Measurements from ENCODE around the gene CREBBP. TPM values are rescaled to one million over a fixed set of nuclear protein-coding genes. Genes with fewer than 3 reads are reported as not detected.
"Not testable (repeated sequence)": the region's sequence is repeated elsewhere in the genome, so short reads cannot be mapped to it uniquely, and the experiment has no call there.

Gene CREBBP
- total and polyA plus RNA-seq, 2 donors (not counting 1 experiment from before 2014, with no cell fraction given), result 6.1 to 22.6 TPM

DNA sequence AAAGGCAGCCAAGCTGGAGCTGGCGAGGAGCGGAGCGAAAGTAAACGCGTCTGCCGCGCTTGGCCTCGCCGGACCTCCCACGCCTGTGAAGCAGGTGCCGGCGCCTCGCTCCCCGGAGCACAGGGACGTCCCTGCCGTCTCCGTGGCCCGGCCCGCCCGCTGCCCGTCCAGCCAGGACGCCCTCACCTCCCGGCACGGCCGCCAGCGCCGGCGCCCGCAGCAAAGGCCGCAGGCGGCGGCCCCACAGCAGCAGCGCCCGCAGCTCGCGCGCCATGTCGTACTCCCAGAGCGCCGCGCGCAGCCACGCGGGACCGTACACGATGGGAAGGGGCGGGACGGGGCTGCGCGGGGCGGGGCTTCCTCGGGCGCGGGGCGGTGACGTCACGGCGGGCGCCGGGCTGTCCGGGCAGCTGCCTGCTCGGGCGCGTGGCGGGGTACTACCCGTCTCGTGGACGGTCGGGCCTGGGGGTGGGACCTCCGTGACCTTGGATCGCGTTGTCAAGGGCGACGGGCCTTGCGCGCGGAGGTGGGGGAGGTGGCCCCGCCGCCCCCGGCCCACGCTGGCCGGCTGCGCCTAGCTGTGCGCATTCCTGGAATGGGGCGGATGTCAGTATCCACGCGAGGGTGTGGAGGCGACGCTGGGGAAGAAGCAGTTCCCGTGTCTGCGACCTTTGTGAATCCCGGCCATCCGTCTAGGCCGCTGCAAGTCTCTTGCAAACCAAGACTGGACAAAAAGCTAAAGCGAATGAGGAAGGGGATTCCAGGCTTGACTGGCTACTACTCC, 163.1 kb downstream of the CREBBP start, which contains the start of gene TRAP1:
TSS of gene TRAP1 (minus strand) at position 290 of the 784 bp plus-strand sequence. CDS start at position 274, 16 bp downstream.
- Histone ChIP-seq H4K20me1 (ENCODE audit: control insufficient read depth, extremely low read depth, insufficient read depth, low read length) (no peaks in the 10 kb centered on the region), H3K4me3 (replicated peaks in 1 of 4; ENCODE audit: control extremely low read depth in 1 of 4, insufficient read depth in 1 of 4, low read depth in 3 of 4, low read length in 4 of 4) (peak within 1 kb of the TSS; percentile 82 to 95 (median 90)), H3K4me1 (ENCODE audit: control insufficient read depth, extremely low read depth, insufficient read depth, low read length) (peaks cover 9% of the 10 kb centered on the region), H3K79me2 (ENCODE audit: control insufficient read depth, insufficient read depth, low read length) (peaks cover 26% of the 10 kb centered on the region), H3K27ac (ENCODE audit: insufficient read depth, low read length) (peak within 1 kb of the TSS; percentile 87), H3K9ac (ENCODE audit: insufficient read depth, low read length) (peak within 1 kb of the TSS; percentile 81), H3K36me3 (ENCODE audit: control insufficient read depth, insufficient read depth, low read length) (peaks cover 8% of the 10 kb centered on the region), H3K9me3 (ENCODE audit: control insufficient read depth, insufficient read depth, low read depth, low read length) (no peaks in the 10 kb centered on the region), H3K27me3 (ENCODE audit: control insufficient read depth, insufficient read depth, low read length) (no peaks in the 10 kb centered on the region), H3K4me2 (ENCODE audit: extremely low read depth, insufficient read depth, low read length) (peak within 1 kb of the TSS; percentile 99), H2AFZ (ENCODE audit: low read length) (peak within 1 kb of the TSS; percentile 88)
- peak; percentile 73 to 81 for DNase-seq (ENCODE audit: low read depth in 2 of 2)
- no peak for TF ChIP-seq EZH2 (IDR thresholded peaks at IDR 0.05; ENCODE audit: low read length, missing control alignments)
- TF ChIP-seq CTCF (conservative IDR thresholded peaks at IDR 0.05 in 1 of 2, IDR thresholded peaks at IDR 0.05 in 1 of 2; ENCODE audit: low read depth in 1 of 2, low read length in 2 of 2), result no peak

GRCh38 chr16:3716831-3717234, 163.7 kb downstream of the CREBBP start:
- Histone ChIP-seq H3K4me3 (replicated peaks in 1 of 4; ENCODE audit: control extremely low read depth in 1 of 4, insufficient read depth in 1 of 4, low read depth in 3 of 4, low read length in 4 of 4) (peak overlapping the region; percentile 82 to 95 (median 90)), H3K4me2 (ENCODE audit: extremely low read depth, insufficient read depth, low read length) (peak overlapping the region; percentile 96), H3K79me2 (ENCODE audit: control insufficient read depth, insufficient read depth, low read length) (peaks cover 27% of the 10 kb centered on the region), H2AFZ (ENCODE audit: low read length) (peak overlapping the region; percentile 88), H3K4me1 (ENCODE audit: control insufficient read depth, extremely low read depth, insufficient read depth, low read length) (peaks cover 9% of the 10 kb centered on the region), H4K20me1 (ENCODE audit: control insufficient read depth, extremely low read depth, insufficient read depth, low read length) (no peaks in the 10 kb centered on the region), H3K36me3 (ENCODE audit: control insufficient read depth, insufficient read depth, low read length) (peaks cover 8% of the 10 kb centered on the region), H3K9ac (ENCODE audit: insufficient read depth, low read length) (peak overlapping the region; percentile 81), H3K27ac (ENCODE audit: insufficient read depth, low read length) (peak overlapping the region; percentile 87), H3K27me3 (ENCODE audit: control insufficient read depth, insufficient read depth, low read length) (no peaks in the 10 kb centered on the region), H3K9me3 (ENCODE audit: control insufficient read depth, insufficient read depth, low read depth, low read length) (no peaks in the 10 kb centered on the region)
- TF ChIP-seq CTCF (conservative IDR thresholded peaks at IDR 0.05 in 1 of 2, IDR thresholded peaks at IDR 0.05 in 1 of 2; ENCODE audit: low read depth in 1 of 2, low read length in 2 of 2), result no peak
- no peak for TF ChIP-seq EZH2 (IDR thresholded peaks at IDR 0.05; ENCODE audit: low read length, missing control alignments)
- DNase-seq (ENCODE audit: low read depth in 2 of 2), result peak in 1 of 2 donors; percentile 14

GRCh38 chr16:3715430-3715829, 165.1 kb downstream of the CREBBP start:
- H3K27ac ChIP-seq (ENCODE audit: insufficient read depth, low read length), result no peak overlapping the region

DNA sequence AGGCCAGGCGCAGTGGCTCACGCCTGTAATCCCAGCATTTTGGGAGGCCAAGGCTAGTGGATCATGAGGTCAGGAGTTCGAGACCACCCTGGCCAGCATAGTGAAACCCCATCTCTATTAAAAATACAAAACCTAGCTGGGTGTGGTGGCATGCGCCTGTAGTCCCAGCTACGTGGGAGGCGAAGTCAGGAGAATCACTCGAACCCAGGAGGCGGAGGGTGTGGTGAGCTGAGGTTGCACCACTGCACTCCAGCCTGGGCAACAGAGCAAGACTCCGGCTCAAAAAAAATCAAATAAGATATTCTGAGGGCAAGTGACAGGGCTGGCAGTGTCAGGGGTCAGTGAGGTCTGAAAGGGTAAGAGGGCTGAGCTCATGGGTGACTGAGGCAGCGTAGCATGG, 166.1 kb downstream of the CREBBP start:
- not testable (repeated sequence) for H3K4me1 ChIP-seq (ENCODE audit: control insufficient read depth, extremely low read depth, insufficient read depth, low read length); H3K9ac ChIP-seq (ENCODE audit: insufficient read depth, low read length); H3K4me3 ChIP-seq (replicated peaks in 1 of 4; ENCODE audit: control extremely low read depth in 1 of 4, insufficient read depth in 1 of 4, low read depth in 3 of 4, low read length in 4 of 4); H3K27me3 ChIP-seq (ENCODE audit: control insufficient read depth, insufficient read depth, low read length); H4K20me1 ChIP-seq (ENCODE audit: control insufficient read depth, extremely low read depth, insufficient read depth, low read length); DNase-seq (ENCODE audit: low read depth in 2 of 2); H3K4me2 ChIP-seq (ENCODE audit: extremely low read depth, insufficient read depth, low read length); H2AFZ ChIP-seq (ENCODE audit: low read length); H3K36me3 ChIP-seq (ENCODE audit: control insufficient read depth, insufficient read depth, low read length); H3K27ac ChIP-seq (ENCODE audit: insufficient read depth, low read length); H3K9me3 ChIP-seq (ENCODE audit: control insufficient read depth, insufficient read depth, low read depth, low read length)
- H3K79me2 ChIP-seq (ENCODE audit: control insufficient read depth, insufficient read depth, low read length), result peaks cover 33% of the 10 kb centered on the region

More at GRCh38 chr16:3715430-3715829, 165.1 kb downstream of the CREBBP start:
- peaks cover 9% of the 10 kb centered on the region for H3K4me1 ChIP-seq (ENCODE audit: control insufficient read depth, extremely low read depth, insufficient read depth, low read length)
- peaks cover 8% of the 10 kb centered on the region for H3K36me3 ChIP-seq (ENCODE audit: control insufficient read depth, insufficient read depth, low read length)
- H3K79me2 ChIP-seq (ENCODE audit: control insufficient read depth, insufficient read depth, low read length), result peaks cover 33% of the 10 kb centered on the region
- no peak for DNase-seq (ENCODE audit: low read depth in 2 of 2)
- no peak overlapping the region for H3K4me3 ChIP-seq (replicated peaks in 1 of 4; ENCODE audit: control extremely low read depth in 1 of 4, insufficient read depth in 1 of 4, low read depth in 3 of 4, low read length in 4 of 4)
- no peaks in the 10 kb centered on the region for H3K9me3 ChIP-seq (ENCODE audit: control insufficient read depth, insufficient read depth, low read depth, low read length)
- no peak overlapping the region for H2AFZ ChIP-seq (ENCODE audit: low read length)
- no peak for TF ChIP-seq EZH2 (IDR thresholded peaks at IDR 0.05; ENCODE audit: low read length, missing control alignments)
- no peak for TF ChIP-seq CTCF (conservative IDR thresholded peaks at IDR 0.05 in 1 of 2, IDR thresholded peaks at IDR 0.05 in 1 of 2; ENCODE audit: low read depth in 1 of 2, low read length in 2 of 2)
- no peak overlapping the region for H3K9ac ChIP-seq (ENCODE audit: insufficient read depth, low read length)
- no peak overlapping the region for H3K4me2 ChIP-seq (ENCODE audit: extremely low read depth, insufficient read depth, low read length)
- H3K27me3 ChIP-seq (ENCODE audit: control insufficient read depth, insufficient read depth, low read length), result no peaks in the 10 kb centered on the region
- H4K20me1 ChIP-seq (ENCODE audit: control insufficient read depth, extremely low read depth, insufficient read depth, low read length), result no peaks in the 10 kb centered on the region
